DMS114 treated with DMSO at 0.1 percent for 48 hours (cell line): ENCODE results near the gene ARHGAP10.

Experiments
- DNase-seq: peaks from one replicate; lab custom pipeline; 2025; ENCODE audit not compliant: unreplicated experiment; lab: John Stamatoyannopoulos, UW

ARHGAP10 gene

DNA sequence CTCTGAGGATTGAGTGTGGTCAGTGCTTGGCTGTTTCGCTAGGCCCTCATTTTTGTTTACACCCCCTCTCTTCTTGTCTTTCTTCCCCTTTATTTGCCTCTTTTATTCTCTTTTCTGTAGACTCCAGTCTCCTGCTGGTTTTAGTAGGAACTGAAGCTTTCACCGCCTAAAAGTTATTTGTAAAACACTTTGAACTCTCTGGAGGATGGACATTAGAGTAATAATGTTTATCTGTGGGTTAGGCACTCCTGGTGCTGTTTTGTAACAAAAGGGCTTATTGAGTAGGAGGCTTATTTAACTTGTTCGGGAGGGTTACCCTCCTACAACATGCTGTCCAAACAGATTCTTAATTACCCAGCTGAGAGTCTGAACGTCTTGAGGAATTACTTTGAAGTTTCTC lies 1.6 kb upstream of the ARHGAP10 start:
- no peak for DNase-seq

GRCh38 chr4:147732518-147733235 lies 789 bp downstream of the ARHGAP10 start:
- no peak for DNase-seq

DNA sequence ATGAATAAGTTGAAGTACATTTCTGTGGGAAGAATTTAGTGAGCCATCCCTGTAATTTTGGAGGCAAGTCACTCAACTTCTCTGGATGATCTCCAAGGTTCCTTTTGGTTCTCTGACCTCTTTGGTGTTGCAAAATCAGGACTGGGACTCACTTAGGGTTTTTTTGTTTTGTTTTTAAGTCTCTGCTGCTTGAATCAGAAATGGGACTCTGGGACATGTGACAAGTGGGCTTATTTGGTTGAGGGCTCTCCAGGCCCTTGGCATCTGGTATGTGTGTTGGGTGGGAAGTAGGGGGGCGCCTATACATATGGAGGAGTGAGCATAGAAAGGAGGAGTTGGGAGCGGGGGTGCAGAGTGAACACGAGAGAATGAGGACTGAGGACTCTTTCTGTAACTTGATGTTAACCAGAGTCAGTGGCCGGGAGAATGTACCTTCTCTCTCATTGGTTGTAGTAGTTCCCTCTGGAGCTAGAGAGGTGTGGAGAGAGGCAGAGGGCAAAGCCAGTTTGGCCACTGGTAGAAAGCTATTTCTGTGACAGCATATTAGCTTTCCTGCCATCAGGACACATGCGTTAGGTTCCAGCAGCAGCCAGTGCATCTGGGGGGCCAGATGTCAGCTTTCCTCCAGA lies 1.9 kb downstream of the ARHGAP10 start:
- no peak for DNase-seq

GRCh38 chr4:147734496-147734895 lies 2.6 kb downstream of the ARHGAP10 start:
- DNase-seq: no peak

- DNase-seq: no peak
These were observed 3.8 kb downstream of the ARHGAP10 start for GRCh38 chr4:147735413-147736301.

DNA sequence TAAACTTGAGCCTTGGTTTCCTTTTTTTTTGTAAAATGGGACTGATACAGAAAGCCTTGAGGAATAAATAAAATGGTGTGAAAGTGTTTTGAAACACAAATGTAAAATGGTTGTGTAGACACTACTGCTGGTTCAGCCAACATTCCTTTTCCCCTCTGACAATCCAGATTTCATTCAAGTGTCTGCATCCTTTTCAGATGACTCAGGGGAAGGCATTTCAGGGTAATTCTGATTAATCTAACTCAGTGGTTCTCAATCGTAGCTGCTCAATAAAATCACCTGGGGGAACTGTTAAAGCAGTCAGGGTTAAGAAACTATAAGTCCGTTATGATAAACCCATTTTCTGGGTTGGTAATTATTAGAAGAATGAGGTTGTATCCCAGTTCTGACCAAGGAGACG lies 4.6 kb downstream of the ARHGAP10 start:
- no peak for DNase-seq

GRCh38 chr4:147737623-147738022 lies 5.7 kb downstream of the ARHGAP10 start:
- no peak for DNase-seq

DNA sequence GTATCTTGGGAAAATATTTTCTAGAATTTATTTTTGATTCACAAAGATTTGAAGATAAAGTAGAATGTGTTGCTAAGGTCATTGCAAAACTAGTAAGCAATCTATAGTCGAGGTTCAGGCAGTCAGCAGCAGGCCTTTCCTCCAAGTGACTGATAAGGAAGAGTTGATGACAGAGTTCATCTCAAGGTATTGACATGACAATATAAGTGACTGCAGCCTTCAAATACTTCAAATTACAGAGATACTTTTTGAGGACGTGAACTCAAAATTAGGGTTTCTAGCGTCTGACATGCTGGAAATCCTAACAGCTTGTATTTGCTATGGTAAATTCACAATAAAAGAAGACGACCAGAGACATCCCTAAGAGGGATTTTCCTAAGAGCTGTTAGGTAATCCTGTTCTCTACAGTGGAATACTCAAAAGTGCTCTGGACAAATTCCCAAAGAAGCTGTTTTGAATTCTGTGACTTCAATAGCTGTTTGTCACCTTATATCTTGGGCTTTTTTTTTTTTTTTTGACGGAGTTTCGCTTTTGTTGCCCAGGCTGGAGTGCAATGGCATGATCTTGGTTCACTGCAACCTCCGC lies 7.4 kb downstream of the ARHGAP10 start:
- DNase-seq: no peak

DNA sequence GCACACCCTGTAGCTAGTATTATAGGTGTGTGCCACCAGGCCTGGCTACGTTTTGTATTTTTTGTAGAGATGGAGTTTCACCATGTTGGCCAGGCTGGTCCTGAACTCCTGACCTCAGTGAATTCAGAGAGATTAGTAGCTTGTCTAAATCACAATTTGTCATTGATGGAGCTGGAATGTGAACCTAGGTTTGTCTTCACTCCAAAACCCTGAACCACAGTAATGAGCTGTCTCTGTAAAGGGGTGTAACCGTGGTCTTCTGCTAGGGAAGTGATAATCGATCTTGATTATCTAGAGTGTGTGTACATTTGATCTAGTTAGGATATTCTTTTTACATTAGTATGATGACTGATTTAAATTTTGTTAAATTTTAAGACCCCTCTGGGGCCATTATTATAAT lies 8.3 kb downstream of the ARHGAP10 start:
- no peak for DNase-seq

DNA sequence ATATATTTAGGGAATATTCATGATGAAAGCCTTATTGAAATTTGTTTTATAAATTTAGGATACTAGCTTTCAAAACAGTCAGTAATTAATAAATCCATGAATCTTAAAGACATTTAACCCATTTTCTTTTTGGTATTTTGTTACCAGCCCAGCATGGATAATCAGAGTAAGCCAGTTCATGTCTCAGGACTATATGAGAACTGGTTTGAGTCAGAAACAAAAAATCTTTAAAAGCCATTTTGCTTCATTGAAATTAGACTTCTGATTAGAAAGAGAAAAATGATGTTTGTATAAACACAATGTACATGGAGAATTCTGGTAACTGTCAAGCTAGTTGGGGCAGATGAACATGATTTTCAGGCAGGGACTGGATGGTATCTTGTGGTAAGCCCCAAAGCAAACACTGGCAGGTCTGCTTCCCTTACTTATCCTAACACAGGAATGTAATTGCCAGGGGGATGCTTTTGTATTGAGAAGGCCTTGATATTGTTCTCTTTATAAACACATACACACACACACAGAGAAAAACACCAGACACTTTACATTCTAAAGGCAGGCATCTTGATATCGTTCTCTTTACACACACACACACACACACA lies 9.4 kb downstream of the ARHGAP10 start:
- DNase-seq: no peak

DNA sequence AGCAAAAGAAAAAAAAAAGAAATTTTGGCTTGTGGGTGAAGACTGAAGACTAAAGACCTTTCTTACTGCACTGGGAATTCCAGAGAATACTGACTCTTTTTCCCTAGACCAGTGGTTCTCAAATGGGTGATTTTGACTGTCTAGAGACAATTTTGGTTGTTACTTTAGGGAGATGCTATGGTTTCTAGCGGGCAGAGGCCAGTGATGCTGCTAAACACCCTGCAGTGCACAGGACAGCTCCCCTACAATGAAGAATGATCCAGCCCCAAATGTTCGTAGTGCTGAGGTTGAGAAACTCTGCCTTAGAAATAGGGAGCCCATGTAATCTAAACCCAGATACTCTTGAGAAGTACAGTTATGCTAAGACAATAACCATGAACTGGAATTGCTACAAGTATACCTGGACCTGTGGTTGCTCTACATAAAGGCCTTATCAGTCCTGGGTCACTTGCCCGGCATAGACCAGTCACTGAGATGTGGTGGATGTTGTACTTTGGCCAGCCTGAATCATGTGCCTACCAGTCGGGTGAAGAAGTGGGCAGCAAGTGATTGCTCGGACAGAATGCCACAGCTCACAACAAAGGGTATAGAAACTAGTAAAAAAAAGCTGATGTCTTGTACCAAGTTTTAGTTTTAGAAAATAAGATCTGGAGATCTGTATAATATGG lies 16.0 kb downstream of the ARHGAP10 start:
- no peak for DNase-seq

DNA sequence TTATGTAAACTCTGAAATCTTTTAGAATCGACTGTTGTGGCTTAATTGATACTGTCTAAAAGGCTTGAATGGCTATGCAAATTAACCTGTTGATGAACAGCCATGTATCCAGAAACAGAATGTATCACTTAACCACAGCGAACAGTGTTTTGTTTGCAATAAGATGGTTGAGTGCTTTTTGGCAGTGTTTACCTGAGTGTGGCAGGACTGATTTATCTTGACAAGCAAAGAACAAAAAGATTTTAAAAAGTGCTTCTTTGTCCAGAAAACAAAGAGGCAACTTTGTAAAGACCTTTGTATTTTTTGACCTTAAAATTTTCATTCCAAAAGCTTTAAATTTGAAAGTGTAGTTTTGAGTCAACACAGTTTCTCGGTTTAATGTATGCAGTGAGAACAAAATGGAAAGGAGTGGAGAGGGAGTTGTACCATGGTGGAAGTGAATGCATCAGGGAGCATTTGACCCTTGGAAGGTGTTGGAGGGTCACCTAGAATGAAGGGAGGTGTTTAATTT lies 18.0 kb downstream of the ARHGAP10 start:
- no peak for DNase-seq

GRCh38 chr4:147753047-147753446 lies 21.2 kb downstream of the ARHGAP10 start:
- no peak for DNase-seq

DNA sequence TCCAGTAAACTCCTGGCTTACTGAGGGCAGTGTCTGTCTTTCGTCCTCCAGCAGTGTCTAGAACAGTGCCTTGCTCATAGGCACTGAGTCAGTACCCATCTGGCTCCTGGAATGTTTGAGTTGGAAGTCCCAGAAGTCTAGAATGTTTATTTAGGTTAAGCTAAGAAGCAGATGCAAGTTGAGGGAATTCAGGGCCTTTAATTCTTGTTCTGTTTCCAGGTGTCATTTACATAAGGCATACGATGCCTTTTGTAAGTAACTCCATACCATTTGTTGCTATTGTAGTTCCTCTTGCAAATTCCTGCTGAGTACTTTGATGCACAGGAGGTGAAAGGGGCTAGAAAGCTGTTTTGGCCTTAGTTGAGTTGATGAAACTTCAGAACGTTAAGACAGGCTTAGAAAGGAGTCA lies 22.2 kb downstream of the ARHGAP10 start:
- DNase-seq: no peak

DNA sequence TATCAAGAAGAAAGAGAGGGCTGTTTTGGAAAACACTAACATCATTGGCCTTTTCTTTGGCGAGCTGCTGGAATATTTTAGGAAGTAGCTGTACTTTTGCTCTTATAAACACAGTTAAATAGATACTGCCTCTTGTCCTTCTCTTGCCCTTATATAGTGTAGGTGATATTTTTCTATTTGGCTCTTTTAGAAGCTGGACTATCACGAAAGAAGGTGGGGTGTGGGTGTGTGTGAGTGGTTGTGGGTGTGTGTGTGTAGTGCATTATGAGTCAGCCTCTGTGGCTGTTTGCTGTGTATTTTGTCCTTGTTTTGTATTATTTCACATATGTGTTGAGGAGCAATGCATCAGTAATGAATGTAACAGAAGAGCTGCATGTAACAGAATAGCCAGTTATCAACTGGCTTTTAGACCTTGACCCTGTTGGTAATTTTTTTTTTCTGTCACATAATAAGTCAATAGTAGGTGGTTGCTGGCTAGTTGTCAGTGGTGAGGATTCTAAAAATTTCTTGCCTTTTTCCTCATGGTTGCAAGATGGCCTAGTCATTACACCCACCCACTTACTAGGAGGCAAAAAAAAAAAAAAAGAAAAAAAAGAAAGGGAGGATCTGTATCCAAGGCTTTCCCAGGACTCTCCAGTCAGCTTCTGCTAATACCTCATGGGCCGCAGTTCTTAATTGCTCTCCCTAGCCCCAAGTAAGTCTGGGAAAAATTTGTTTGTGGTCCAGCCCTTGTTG lies 23.8 kb downstream of the ARHGAP10 start:
- no peak for DNase-seq

DNA sequence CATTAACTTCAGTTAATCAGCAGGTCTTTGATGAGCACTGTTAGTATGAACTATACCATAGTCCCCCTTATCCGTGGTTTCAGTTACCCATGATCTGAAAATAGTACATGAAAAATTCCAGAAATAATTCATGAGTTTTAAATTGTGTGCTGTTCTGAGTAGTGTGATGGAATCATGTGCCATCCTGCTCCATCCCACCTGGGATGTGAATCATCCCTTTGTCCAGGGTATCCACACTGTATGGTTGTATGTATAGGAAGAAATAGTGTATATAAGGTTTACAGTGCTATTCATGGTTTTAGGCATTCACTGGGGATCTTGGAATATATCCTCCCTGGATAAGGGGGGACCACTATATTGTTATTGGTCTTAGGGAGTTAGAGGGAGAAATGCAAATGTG lies 24.5 kb downstream of the ARHGAP10 start:
- DNase-seq: no peak

GRCh38 chr4:147760176-147760575 lies 28.3 kb downstream of the ARHGAP10 start:
- DNase-seq: no peak

- no peak for DNase-seq
These were observed 28.8 kb downstream of the ARHGAP10 start for GRCh38 chr4:147760695-147761094.

GRCh38 chr4:147761218-147761883 lies 29.5 kb downstream of the ARHGAP10 start:
- no peak for DNase-seq
